Measurements from ENCODE around the gene RAB12.
"Not testable (repeated sequence)": the region's sequence is repeated elsewhere in the genome, so short reads cannot be mapped to it uniquely, and the experiment has no call there.

RAB12 gene

GRCh38 chr18:8651478-8652261 lies 42.4 kb downstream of the RAB12 start:
- DNase-seq: not testable (repeated sequence)

- DNase-seq: peak in 1 of 2 experiments; percentile 19
These were observed 45.5 kb downstream of the RAB12 start for GRCh38 chr18:8654503-8655451.

GRCh38 chr18:8656232-8656631 lies 47.0 kb downstream of the RAB12 start:
- no peak for DNase-seq

- no peak for DNase-seq
These were observed 48.0 kb downstream of the RAB12 start for GRCh38 chr18:8657050-8657820.

GRCh38 chr18:8657873-8658470 lies 48.7 kb downstream of the RAB12 start:
- peak in 1 of 2 experiments; percentile 3 for DNase-seq

GRCh38 chr18:8658858-8659485 lies 49.7 kb downstream of the RAB12 start:
- DNase-seq: no peak

GRCh38 chr18:8659609-8660242 lies 50.5 kb downstream of the RAB12 start:
- DNase-seq: no peak

GRCh38 chr18:8660316-8660715 lies 51.1 kb downstream of the RAB12 start:
- no peak for DNase-seq

GRCh38 chr18:8661754-8662559 lies 52.7 kb downstream of the RAB12 start:
- peak in 1 of 2 experiments; percentile 2 for DNase-seq

- no peak for DNase-seq
These were observed 53.5 kb downstream of the RAB12 start for GRCh38 chr18:8662560-8663255.

- no peak for DNase-seq
These were observed 58.6 kb downstream of the RAB12 start for GRCh38 chr18:8667846-8668245.

GRCh38 chr18:8668381-8668780 lies 59.1 kb downstream of the RAB12 start:
- DNase-seq: no peak

GRCh38 chr18:8669571-8669970 lies 60.3 kb downstream of the RAB12 start:
- DNase-seq: no peak

GRCh38 chr18:8673256-8674209 lies 64.3 kb downstream of the RAB12 start:
- DNase-seq: no peak

- DNase-seq: no peak
These were observed 65.8 kb downstream of the RAB12 start for GRCh38 chr18:8675057-8675456.

GRCh38 chr18:8681196-8681595 lies 72.0 kb downstream of the RAB12 start:
- DNase-seq: no peak

- no peak for DNase-seq
These were observed 75.3 kb downstream of the RAB12 start for GRCh38 chr18:8684577-8684976.

GRCh38 chr18:8685141-8685913 lies 76.1 kb downstream of the RAB12 start:
- no peak for DNase-seq

Measured in SW 1271 (cell line).